ENCODE measurements around the gene TRIM52.

TRIM52 gene

DNA sequence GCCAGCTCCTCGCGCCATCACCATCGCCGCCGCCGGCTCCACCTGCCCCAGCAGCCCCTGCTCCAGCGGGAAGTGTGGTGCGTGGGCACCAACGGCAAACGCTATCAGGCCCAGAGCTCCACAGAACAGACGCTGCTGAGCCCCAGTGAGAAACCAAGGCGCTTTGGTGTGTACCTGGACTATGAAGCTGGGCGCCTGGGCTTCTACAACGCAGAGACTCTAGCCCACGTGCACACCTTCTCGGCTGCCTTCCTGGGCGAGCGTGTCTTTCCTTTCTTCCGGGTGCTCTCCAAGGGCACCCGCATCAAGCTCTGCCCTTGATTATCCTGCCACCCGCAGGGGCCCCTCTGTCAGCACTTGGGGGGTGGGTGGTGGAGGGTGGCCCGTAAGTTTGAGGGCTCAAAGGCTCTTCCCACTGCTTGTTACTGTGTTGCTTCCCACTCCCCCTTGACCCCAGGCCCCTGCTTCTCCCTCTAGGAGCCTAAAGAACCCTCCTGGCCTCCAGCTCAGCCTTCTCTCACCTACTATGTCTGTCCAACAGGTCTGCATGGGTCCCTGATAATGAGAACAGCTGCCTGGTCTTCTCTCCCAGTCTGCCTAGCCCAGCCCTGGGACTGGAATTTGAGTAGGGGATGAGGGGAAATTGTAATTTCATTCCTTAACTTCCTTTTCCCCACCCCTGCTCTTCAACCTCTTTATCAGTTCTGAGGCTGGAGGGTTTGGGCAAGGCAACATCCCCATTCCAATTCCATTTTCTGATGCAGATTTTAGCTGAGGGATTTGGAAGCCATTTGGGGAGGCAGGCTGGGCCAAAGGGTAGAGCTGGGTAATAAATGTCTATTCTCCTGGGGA is 26.3 kb downstream of the TRIM52 start:
- no peak for DNase-seq (ENCODE audit: extremely low read depth in 1 of 2, low read depth in 1 of 2)

- no peak for DNase-seq (ENCODE audit: extremely low read depth in 1 of 2, low read depth in 1 of 2)
Measured at GRCh38 chr5:181233801-181234454, 27.0 kb downstream of the TRIM52 start.

- no peak for DNase-seq (ENCODE audit: extremely low read depth in 1 of 2, low read depth in 1 of 2)
Measured at GRCh38 chr5:181233088-181233800, 27.7 kb downstream of the TRIM52 start.

DNA sequence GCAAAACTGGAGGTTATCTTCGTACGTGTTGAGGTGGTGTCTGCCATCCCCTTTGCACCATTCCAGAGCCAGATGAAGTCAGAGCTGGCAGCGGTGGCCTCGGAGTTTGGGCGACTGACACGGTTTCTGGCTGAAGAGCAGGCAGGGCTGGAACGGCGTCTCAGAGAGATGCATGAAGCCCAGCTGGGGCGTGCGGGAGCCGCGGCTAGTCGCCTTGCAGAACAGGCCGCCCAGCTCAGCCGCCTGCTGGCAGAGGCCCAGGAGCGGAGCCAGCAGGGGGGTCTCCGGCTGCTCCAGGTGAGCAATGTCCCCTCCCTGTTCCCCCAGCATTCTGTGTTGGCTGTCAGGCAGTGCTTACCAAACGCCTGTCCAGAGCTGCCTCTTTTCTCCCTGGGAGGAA is 28.4 kb downstream of the TRIM52 start:
- DNase-seq (ENCODE audit: extremely low read depth in 1 of 2, low read depth in 1 of 2), result no peak

DNA sequence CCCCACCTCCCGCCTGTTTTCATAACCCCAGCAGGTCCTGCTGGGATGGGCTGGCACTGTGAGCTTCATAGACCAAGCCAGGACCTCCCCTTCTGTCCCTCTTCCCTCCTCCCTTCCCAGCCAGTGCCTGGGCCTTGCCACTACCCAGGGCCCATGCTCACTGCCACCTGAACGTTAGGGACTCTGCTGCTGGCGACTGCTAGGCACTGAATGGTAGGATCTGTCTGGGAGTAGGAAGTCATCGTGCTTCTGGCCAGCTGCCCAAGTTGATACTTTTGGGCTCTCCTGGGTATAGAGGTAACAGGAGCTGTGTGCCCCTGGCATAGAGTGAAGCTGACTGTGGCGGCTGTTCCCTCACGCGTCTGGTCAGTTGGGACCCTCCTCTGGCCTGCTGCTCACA is 29.5 kb downstream of the TRIM52 start:
- DNase-seq (ENCODE audit: extremely low read depth in 1 of 2, low read depth in 1 of 2), result no peak

GRCh38 chr5:181230551-181230950 is 30.4 kb downstream of the TRIM52 start:
- DNase-seq (ENCODE audit: extremely low read depth in 1 of 2, low read depth in 1 of 2), result no peak

DNA sequence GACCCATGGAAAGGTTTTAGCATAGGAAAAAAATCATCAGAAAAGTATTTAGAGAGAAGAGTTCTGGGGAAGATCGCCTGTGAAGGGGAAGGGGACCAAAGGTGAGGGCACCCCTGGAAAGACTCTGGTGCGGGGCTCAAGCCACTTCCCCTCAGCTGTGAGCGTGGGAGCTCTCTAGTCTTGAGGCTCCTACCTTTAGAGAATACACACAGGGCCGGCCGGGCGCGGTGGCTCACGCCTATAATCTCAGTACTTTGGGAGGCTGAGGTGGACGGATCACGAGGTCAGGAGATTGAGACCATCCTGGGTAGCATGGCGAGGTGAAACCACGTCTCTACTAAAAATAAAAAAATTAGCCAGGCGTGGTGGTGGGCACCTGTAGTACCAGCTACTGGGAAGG is 30.9 kb downstream of the TRIM52 start:
- DNase-seq (ENCODE audit: extremely low read depth in 1 of 2, low read depth in 1 of 2), result no peak

DNA sequence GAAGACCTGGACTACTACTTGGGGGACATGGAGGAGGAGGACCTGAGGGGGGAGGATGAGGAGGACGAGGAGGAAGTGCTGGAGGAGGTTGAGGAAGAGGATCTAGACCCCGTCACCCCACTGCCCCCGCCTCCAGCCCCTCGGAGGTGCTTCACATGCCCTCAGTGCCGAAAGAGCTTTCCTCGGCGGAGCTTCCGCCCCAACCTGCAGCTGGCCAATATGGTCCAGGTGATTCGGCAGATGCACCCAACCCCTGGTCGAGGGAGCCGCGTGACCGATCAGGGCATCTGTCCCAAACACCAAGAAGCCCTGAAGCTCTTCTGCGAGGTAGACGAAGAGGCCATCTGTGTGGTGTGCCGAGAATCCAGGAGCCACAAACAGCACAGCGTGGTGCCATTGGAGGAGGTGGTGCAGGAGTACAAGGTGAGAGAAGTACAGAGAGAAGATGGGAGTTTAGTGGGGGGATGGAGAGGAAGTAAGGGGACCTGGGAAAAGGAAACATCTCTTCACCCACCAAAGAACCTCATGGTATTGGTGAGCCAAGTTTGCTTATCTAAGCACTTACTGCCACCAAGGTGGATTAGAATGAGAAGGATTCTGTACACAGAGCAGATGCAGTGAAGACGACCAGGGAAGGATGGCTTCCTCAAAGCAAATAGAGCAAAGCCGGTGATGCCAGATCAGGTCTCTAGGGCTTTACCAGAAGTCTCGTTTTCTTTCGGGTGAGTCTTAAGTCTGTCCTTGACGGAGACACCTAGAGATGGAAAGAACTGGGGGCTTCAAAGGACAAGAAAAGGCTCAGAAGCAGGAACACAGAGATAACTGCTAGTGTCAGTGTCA is 36.3 kb downstream of the TRIM52 start:
- no peak for DNase-seq (ENCODE audit: extremely low read depth in 1 of 2, low read depth in 1 of 2)

DNA sequence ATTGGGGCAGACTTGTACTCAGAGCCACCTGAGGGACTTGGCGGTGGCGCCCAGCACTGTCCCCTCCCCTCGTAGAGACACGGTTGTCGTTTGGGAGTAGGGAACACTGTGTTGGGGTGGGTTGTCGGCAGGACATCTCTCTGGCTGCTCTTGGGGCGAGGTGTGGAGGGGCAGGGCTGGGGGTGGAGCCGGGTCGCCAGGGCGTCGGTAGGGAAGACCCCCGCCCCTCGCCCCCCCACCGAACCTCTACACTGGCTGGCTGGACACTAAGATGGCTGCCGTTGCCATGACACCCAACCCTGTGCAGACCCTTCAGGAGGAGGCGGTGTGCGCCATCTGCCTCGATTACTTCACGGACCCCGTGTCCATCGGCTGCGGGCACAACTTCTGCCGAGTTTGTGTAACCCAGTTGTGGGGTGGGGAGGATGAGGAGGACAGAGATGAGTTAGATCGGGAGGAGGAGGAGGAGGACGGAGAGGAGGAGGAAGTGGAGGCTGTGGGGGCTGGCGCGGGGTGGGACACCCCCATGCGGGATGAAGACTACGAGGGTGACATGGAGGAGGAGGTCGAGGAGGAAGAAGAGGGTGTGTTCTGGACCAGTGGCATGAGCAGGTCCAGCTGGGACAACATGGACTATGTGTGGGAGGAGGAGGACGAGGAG is 37.1 kb downstream of the TRIM52 start:
- DNase-seq (ENCODE audit: extremely low read depth in 1 of 2, low read depth in 1 of 2), result no peak

GRCh38 chr5:181223058-181223728 is 37.8 kb downstream of the TRIM52 start, which contains the start of gene TRIM41:
TRIM41 (plus strand) TSS chr5:181223281; CDS start chr5:181224000, 719 bp downstream.
- peak; percentile 95 to 96 for DNase-seq (ENCODE audit: extremely low read depth in 1 of 2, low read depth in 1 of 2)

GRCh38 chr5:181222630-181223057 is 38.3 kb downstream of the TRIM52 start:
- no peak for DNase-seq (ENCODE audit: extremely low read depth in 1 of 2, low read depth in 1 of 2)

DNA sequence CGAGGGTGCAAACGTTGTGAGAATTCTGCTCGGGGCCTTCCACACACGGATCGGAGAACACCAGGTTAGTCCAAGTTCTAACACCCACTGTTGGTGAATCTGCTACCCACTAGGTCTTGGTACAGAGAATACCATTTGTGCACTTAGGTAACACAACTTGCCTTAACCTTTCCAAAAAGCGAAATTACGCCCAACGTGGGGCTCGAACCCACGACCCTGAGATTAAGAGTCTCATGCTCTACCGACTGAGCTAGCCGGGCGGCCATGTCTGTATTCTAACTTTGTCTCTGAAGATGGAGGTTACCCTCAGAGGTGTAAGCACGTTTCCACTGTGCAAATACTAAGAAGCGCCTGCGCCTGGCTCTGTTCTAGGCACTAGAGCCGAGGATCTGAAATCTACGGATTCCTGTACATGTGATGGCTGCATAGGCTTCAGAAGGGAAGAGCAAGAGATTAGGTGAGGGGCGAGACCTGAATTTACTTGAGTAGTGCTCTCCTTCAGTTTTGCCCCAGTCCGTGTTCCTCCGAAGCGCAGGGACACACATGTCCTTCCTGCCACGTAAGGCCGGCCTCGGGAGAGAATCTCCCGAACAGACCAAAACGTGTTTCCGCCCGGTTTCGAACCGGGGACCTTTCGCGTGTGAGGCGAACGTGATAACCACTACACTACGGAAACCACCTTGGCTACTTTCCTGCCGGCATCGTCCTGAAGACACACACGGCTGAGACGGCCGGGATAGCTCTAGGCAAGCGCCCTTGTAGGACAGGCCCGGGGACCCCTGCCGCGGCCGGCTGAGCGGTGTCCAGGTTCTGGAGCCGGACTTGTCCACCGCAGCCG is 38.9 kb downstream of the TRIM52 start:
- peak; percentile 84 to 92 for DNase-seq (ENCODE audit: extremely low read depth in 1 of 2, low read depth in 1 of 2)

GRCh38 chr5:181221105-181221791 is 39.7 kb downstream of the TRIM52 start:
- DNase-seq (ENCODE audit: extremely low read depth in 1 of 2, low read depth in 1 of 2), result peak in 1 of 2 donors; percentile 48

- DNase-seq (ENCODE audit: extremely low read depth in 1 of 2, low read depth in 1 of 2), result no peak
Measured at GRCh38 chr5:181220178-181220515, 40.8 kb downstream of the TRIM52 start.

- no peak for DNase-seq (ENCODE audit: extremely low read depth in 1 of 2, low read depth in 1 of 2)
Measured at GRCh38 chr5:181219262-181220177, 41.4 kb downstream of the TRIM52 start.

GRCh38 chr5:181218795-181219124 is 42.2 kb downstream of the TRIM52 start:
- DNase-seq (ENCODE audit: extremely low read depth in 1 of 2, low read depth in 1 of 2), result no peak

- DNase-seq (ENCODE audit: extremely low read depth in 1 of 2, low read depth in 1 of 2), result no peak
Measured at GRCh38 chr5:181217803-181218062, 43.2 kb downstream of the TRIM52 start.

Data from activated CD8-positive, alpha-beta memory T cell treated with anti-CD3 and anti-CD28 coated beads for 1 hour (primary cell).